Ishikawa (cell line): ENCODE results near the gene GPR78.

Source experiments
- FOXM1 ChIP-seq: IDR thresholded peaks from 2 replicates; pipeline ENCODE4 v1.6.1; 2012; ENCODE audit warnings: low read depth, borderline replicate concordance
- RAD21 ChIP-seq: IDR thresholded peaks from 2 replicates; pipeline ENCODE4 v1.6.1; 2012; ENCODE audit warnings: low read depth

- TF ChIP-seq FOXM1: no peak
- no peak for TF ChIP-seq RAD21
Observed at GRCh38 chr4:8583655-8584025, 3.4 kb downstream of the GPR78 start.
